SK-N-SH treated with all-trans-retinoic acid at 6 μM for 48 hours (cell line): ENCODE results near the gene STRBP.

ENCODE experiments used
- ATAC-seq: fragments of 200-7000 bp; cut with Tn5 transposase; 3 replicates; pipeline ENCODE4 v1.9.1; 2020; ENCODE audit warnings: mild to moderate bottlenecking, moderate library complexity
- ARNTL ChIP-seq: fragments of 450-650 bp; formaldehyde crosslinking; IDR thresholded peaks from 2 replicates; pipeline ENCODE4 v1.5.0; 2020; ENCODE audit warnings: low read depth, mild to moderate bottlenecking, moderate library complexity, borderline replicate concordance
- BACH2 ChIP-seq: fragments of 250-450 bp; sonication (Bioruptor Pico); IDR thresholded peaks from 2 replicates; pipeline ENCODE4 v1.9.0; 2021; ENCODE audit warnings: mild to moderate bottlenecking, borderline replicate concordance
- CSRNP3 ChIP-seq: fragments of 250-450 bp; sonication (Bioruptor Pico); IDR thresholded peaks from 2 replicates; pipeline ENCODE4 v1.5.1; 2021; ENCODE audit warnings: mild to moderate bottlenecking, moderate library complexity
- ESRRG ChIP-seq: fragments of 250-450 bp; sonication (Bioruptor Pico); IDR thresholded peaks from 2 replicates; pipeline ENCODE4 v1.6.1; 2021; ENCODE audit warnings: mild to moderate bottlenecking
- OSR1 ChIP-seq: fragments of 250-450 bp; sonication (Bioruptor Pico); IDR thresholded peaks from 2 replicates; pipeline ENCODE4 v1.8.0; 2022; ENCODE audit warnings: moderate library complexity, mild to moderate bottlenecking, inconsistent platforms
- PPARA ChIP-seq: fragments of 250-450 bp; sonication (Bioruptor Pico); IDR thresholded peaks from 2 replicates; pipeline ENCODE4 v1.5.0; 2020; ENCODE audit warnings: mild to moderate bottlenecking, borderline replicate concordance
- SNAI2 ChIP-seq: fragments of 250-450 bp; sonication (Bioruptor Pico); IDR thresholded peaks from 2 replicates; pipeline ENCODE4 v1.5.0; 2020; ENCODE audit warnings: mild to moderate bottlenecking, moderate library complexity
- TCF4 ChIP-seq: fragments of 250-450 bp; sonication (Bioruptor Pico); IDR thresholded peaks from 2 replicates; pipeline ENCODE4 v1.8.0; 2021; ENCODE audit warnings: mild to moderate bottlenecking, moderate library complexity, borderline replicate concordance
- TOX ChIP-seq: fragments of 250-450 bp; sonication (Bioruptor Pico); IDR thresholded peaks from 2 replicates; pipeline ENCODE4 v1.8.0; 2021; ENCODE audit warnings: mild to moderate bottlenecking, moderate library complexity, borderline replicate concordance
- TSHZ2 ChIP-seq: fragments of 250-450 bp; sonication (Bioruptor Pico); IDR thresholded peaks from 2 replicates; pipeline ENCODE4 v1.5.0; 2020; ENCODE audit warnings: mild to moderate bottlenecking, moderate library complexity
- ZC3H10 ChIP-seq: fragments of 250-450 bp; sonication (Bioruptor Pico); IDR thresholded peaks from 2 replicates; pipeline ENCODE4 v1.5.1; 2021; ENCODE audit warnings: mild to moderate bottlenecking, moderate library complexity
- ZFP3 ChIP-seq: fragments of 250-450 bp; sonication (Bioruptor Pico); IDR thresholded peaks from 2 replicates; pipeline ENCODE4 v1.5.0; 2020; ENCODE audit warnings: mild to moderate bottlenecking, moderate library complexity
- ZFP30 ChIP-seq: fragments of 450-650 bp; formaldehyde crosslinking; IDR thresholded peaks from 2 replicates; pipeline ENCODE4 v1.5.0; 2022; ENCODE audit warnings: mild to moderate bottlenecking, moderate library complexity
- ZNF565 ChIP-seq: fragments of 450-650 bp; formaldehyde crosslinking; conservative IDR thresholded peaks from 2 replicates; pipeline ENCODE4 v1.5.0; 2020; ENCODE audit warnings: low read depth, mild to moderate bottlenecking, moderate library complexity
- ZNF70 ChIP-seq: fragments of 450-650 bp; formaldehyde crosslinking; IDR thresholded peaks from 2 replicates; pipeline ENCODE4 v1.5.0; 2020; ENCODE audit warnings: mild to moderate bottlenecking, moderate library complexity
- ZNF8 ChIP-seq: fragments of 450-650 bp; formaldehyde crosslinking; IDR thresholded peaks from 2 replicates; pipeline ENCODE4 v1.5.0; 2020; ENCODE audit warnings: mild to moderate bottlenecking, moderate library complexity
- TF ChIP-seq, protein P1 (sequence below): fragments of 250-450 bp; sonication (Bioruptor Pico); IDR thresholded peaks from 2 replicates; pipeline ENCODE4 v1.5.1; 2020; ENCODE audit warnings: low read depth, mild to moderate bottlenecking, moderate library complexity
- TF ChIP-seq, protein P2 (sequence below): fragments of 250-450 bp; sonication (Bioruptor Pico); IDR thresholded peaks from 2 replicates; pipeline ENCODE4 v1.8.0; 2020; ENCODE audit warnings: mild to moderate bottlenecking, moderate library complexity, borderline replicate concordance

Gene STRBP

DNA sequence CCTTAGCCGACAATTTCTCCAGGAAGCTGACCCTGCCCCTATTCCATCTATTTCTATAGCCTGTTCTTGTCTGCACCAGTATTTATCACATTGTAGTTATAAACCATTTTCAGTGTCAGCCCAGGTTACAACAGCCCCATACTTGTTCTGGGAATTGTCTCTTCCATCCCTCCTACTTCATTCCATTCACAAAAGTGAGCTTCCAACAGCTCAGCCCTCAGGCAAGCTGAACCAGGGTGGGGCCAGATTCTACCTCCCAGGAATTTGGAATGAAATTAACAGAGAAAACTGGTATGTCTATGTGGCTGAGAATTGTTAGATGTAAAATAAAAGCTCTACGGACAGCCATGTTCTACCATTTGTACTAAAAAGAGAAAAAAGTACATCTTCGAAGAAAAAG lies 36.1 kb downstream of the STRBP start:
- no peak for ATAC-seq
- no peak for TF ChIP-seq ZC3H10 (CRISPR knock-in tag)

- ATAC-seq, result no peak
- TF ChIP-seq TSHZ2 (CRISPR knock-in tag) (no peak), TOX (CRISPR knock-in tag) (no peak), BACH2 (no peak), ESRRG (CRISPR knock-in tag) (no peak), SNAI2 (no peak)
- TF ChIP-seq, protein P1, sequence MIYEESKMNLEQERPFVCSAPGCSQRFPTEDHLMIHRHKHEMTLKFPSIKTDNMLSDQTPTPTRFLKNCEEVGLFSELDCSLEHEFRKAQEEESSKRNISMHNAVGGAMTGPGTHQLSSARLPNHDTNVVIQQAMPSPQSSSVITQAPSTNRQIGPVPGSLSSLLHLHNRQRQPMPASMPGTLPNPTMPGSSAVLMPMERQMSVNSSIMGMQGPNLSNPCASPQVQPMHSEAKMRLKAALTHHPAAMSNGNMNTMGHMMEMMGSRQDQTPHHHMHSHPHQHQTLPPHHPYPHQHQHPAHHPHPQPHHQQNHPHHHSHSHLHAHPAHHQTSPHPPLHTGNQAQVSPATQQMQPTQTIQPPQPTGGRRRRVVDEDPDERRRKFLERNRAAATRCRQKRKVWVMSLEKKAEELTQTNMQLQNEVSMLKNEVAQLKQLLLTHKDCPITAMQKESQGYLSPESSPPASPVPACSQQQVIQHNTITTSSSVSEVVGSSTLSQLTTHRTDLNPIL, result no peak
These were observed 37.0 kb downstream of the STRBP start for GRCh38 chr9:123231421-123231820.

DNA sequence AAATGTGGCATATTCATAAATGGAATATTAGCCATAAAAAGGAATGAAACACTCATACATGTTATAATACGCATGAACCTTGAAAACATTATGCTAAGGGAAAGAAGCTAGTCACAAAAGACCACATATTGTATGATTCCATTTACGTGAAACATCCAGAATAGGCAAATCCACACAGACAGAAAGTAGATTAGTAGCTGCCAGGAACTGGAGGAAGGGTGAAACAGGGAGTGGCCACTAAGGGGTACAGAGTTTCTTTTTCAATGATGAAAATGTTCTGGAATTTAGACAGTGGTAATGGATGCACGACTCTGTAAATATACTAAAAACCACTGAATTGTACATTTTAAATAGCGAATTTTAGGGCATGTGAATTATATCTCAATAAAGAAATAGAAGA lies 39.4 kb downstream of the STRBP start:
- no peak for TF ChIP-seq OSR1 (CRISPR knock-in tag)
- TF ChIP-seq ZFP30 (CRISPR knock-in tag), result no peak
- TF ChIP-seq ZNF8 (CRISPR knock-in tag), result no peak
- TF ChIP-seq ZNF70 (CRISPR knock-in tag), result no peak
- TF ChIP-seq TOX (CRISPR knock-in tag), result no peak
- TF ChIP-seq SNAI2, result no peak
- TF ChIP-seq BACH2, result no peak
- no peak for TF ChIP-seq ESRRG (CRISPR knock-in tag)
- no peak for TF ChIP-seq ARNTL (CRISPR knock-in tag)
- no peak for TF ChIP-seq ZNF565 (CRISPR knock-in tag)
- no peak for TF ChIP-seq TSHZ2 (CRISPR knock-in tag)
- no peak for TF ChIP-seq ZFP3 (CRISPR knock-in tag)
- TF ChIP-seq, protein P1, result no peak
- no peak for TF ChIP-seq TCF4
- TF ChIP-seq PPARA, result no peak
- TF ChIP-seq CSRNP3, result no peak
- TF ChIP-seq, protein P2, sequence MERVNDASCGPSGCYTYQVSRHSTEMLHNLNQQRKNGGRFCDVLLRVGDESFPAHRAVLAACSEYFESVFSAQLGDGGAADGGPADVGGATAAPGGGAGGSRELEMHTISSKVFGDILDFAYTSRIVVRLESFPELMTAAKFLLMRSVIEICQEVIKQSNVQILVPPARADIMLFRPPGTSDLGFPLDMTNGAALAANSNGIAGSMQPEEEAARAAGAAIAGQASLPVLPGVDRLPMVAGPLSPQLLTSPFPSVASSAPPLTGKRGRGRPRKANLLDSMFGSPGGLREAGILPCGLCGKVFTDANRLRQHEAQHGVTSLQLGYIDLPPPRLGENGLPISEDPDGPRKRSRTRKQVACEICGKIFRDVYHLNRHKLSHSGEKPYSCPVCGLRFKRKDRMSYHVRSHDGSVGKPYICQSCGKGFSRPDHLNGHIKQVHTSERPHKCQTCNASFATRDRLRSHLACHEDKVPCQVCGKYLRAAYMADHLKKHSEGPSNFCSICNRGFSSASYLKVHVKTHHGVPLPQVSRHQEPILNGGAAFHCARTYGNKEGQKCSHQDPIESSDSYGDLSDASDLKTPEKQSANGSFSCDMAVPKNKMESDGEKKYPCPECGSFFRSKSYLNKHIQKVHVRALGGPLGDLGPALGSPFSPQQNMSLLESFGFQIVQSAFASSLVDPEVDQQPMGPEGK (CRISPR knock-in tag), result no peak
- ATAC-seq, result no peak
